NCI-H748 (cell line): ENCODE results near the gene GSTT2.
"Not testable (repeated sequence)": the region's sequence is repeated elsewhere in the genome, so short reads cannot be mapped to it uniquely, and the experiment has no call there.

Experiments used
- DNase-seq: peaks from one replicate; lab custom pipeline; 2025; ENCODE audit not compliant: unreplicated experiment; lab: John Stamatoyannopoulos, UW

GSTT2 gene

GRCh38 chr22:23974345-23974744 lies 5.6 kb upstream of the GSTT2 start, which contains the start of gene DDT:
Gene DDT (minus strand): TSS chr22:23974441. CDS start chr22:23974414, 27 bp downstream.
- DNase-seq, result not testable (repeated sequence)

GRCh38 chr22:23974836-23975352 lies 5.0 kb upstream of the GSTT2 start:
- DNase-seq, result not testable (repeated sequence)

GRCh38 chr22:23977304-23977703 lies 2.6 kb upstream of the GSTT2 start:
- DNase-seq, result not testable (repeated sequence)

DNA sequence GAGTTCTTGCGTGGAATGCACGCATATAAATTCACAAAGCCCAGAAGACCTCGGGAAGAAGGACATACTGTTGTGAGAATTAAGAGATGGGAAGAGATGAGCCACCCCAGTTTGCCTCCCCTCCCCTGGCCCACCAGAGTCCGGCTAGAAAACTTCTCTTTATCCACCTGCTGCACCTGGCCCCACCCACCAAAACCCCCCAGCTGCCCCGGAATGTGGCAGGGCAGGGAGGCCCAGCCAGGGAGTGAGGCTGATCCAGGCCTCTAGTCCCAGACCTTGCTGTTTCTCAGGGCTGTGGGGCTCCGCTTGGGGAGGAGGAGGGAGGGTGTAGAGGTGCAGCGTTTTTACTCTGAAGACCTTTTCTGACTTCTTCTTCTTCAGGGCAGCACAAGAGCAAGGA lies 633 bp downstream of the GSTT2 start:
- not testable (repeated sequence) for DNase-seq

- DNase-seq, result no peak
These were observed 4.5 kb downstream of the GSTT2 start for GRCh38 chr22:23984430-23984829.

GRCh38 chr22:23986089-23986488 lies 6.2 kb downstream of the GSTT2 start:
- DNase-seq, result not testable (repeated sequence)

DNA sequence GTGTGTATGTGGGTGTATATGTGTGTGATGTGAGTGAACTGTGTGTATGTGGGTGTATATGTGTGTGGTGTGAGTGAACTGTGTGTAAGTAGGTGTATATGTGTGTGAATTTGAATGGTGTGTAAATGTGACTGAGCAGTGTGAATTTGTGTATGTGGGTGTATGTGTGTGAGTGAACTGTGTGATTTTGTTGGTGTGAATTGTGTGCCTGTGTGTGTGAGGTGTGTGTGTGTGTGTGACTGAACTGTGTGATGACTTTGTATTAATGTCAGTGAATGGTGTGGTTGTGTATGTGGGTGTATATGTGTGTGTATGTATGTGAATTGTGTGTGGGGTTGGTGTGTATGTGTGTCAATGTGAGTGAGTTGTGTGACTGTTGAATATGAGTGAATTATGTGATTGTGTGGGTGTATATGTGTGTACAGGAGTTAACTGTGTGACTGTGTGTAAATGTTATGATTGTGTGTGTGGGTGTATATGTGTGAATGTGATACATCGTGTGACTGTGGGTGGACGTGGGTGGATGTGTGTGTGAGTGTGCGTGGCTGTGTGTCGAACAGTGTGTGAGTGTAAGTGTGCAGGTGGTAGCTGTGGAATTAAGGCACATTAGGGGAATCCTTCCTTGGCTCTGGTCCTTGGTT lies 6.7 kb downstream of the GSTT2 start:
- not testable (repeated sequence) for DNase-seq

DNA sequence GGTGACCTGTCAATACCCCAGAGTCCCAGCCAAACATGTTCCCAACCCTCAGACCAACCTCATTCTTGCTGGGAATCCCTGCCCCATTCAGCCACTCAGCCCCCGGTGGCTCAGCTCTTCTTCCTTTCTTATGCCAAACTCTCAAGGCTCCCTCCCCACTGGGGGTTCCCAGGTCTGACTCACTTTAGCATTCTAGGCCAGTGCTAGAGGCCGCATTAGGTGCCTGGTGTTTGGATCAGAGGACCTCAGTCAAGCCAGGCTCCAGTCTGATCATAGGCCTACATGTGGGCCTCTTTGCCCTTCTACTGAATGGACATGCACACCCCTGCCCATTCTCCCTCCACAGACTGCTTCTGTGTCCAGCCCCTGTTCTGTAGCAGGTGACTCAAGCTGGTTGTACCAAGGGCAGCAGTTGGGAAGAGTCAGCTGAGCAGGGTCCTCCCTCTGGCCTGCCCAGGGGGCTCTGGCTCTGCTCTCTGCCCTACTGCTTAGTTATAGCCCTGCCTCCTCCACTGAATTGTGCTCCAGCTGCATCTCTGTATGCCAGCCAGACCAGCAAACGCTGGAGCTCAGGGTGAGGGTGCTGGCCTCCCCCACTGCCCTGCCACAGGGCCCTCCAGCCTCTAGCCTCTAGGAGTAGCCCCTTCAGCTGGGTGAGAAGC lies 9.8 kb downstream of the GSTT2 start:
- not testable (repeated sequence) for DNase-seq

- DNase-seq, result not testable (repeated sequence)
These were observed 13.1 kb downstream of the GSTT2 start for GRCh38 chr22:23993080-23993479.

GRCh38 chr22:23993581-23994177 lies 13.7 kb downstream of the GSTT2 start:
- DNase-seq, result not testable (repeated sequence)

GRCh38 chr22:23997092-23997491 lies 17.2 kb downstream of the GSTT2 start:
- no peak for DNase-seq

GRCh38 chr22:23999779-24000178 lies 19.8 kb downstream of the GSTT2 start:
- not testable (repeated sequence) for DNase-seq

- no peak for DNase-seq
These were observed 21.4 kb downstream of the GSTT2 start for GRCh38 chr22:24001314-24001713.

GRCh38 chr22:24002272-24002671 lies 22.3 kb downstream of the GSTT2 start:
- DNase-seq, result no peak

DNA sequence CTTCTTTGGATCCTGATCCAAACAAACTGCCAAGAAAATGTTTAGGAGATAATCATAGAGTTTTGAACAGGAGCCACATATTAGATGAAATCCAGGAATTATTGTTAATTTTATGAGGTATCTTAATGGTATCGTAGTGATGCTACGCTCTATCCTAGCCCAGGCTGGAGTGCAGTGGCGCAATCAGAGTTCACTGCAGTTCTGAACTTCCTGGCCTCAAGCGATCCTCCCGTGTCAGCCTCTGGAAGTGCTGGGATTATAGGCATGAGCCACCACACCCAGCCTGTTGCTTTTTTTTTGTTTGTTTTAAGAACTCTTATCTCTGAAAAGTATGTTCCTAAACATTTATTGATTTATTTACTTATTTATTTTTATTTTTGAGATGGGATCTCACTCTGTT lies 22.9 kb downstream of the GSTT2 start:
- no peak for DNase-seq

DNA sequence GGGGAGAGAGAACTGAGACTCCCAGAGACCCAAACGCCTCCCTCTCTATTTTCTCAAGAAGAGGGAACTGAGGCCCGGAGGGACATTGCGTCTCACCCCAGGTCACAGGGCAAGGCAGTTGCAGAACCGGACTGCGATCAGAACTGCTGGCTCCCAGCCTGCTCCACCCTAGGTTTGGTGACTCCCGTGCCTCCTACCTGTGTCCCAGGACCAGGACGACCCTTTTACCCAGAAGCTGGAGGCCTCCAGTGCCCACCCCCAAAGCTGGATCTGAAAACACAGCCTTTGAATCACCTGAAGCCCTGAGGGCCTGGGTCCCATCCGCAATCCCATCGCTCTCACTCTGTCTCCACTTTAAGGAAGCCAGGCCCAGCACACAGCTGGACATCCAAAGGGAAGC lies 24.0 kb downstream of the GSTT2 start:
- no peak for DNase-seq

GRCh38 chr22:24005201-24005600 lies 25.3 kb downstream of the GSTT2 start, which contains the start of gene GSTT4:
Gene GSTT4 (minus strand): TSS chr22:24005453. CDS start chr22:24005356, 97 bp downstream.
- DNase-seq, result no peak

DNA sequence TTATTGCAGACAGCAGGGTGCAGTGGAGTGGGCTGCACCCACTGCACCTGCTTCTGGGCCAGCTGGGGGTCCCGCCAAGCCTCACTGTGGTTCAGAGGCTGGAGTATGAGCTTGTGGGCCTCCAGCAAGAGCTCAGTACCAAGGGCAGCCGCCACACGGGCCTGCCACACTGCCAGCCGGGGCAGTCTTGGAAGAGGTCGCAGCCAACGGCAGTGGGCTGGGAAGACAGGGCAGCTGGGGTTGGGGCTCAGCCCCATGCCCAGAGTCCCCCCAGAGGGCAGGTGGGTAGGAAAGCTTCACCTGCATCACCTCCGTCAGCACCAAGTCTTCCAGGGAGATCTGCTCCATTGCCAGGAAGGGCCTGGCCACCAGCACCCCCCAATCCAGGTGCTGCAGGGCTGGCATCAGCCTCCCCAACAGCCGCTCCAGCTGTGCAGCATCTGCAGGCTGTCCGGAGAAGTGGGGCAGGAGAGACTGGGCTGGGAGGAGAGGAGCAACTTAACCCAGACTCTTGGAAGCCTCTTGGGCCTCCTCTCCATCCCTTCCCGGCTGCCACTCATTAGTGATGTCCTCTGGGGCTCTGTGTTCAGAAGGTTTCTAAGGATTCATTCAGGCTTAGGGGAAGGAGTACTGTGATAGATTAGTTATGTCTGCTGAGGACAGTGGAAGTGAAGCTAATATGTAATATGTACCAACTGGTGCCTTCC lies 26.4 kb downstream of the GSTT2 start:
- DNase-seq, result no peak

DNA sequence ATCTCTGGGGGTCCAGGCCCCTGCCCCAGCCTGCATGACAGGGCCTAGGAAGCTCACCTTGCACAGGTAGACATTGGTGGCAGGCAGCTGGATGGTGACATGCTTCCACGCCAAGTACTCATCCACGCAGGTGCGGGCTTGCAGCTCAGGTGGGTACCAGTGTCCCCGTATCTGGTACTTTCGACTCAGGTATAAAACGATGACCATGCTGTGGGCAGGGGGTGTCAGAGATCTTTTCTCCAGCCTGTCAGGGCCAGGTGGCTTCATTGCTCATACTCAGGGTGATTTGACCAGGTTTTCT lies 26.9 kb downstream of the GSTT2 start:
- DNase-seq, result no peak

GRCh38 chr22:24007253-24008021 lies 27.5 kb downstream of the GSTT2 start:
- DNase-seq, result no peak

- no peak for DNase-seq
These were observed 28.0 kb downstream of the GSTT2 start for GRCh38 chr22:24008022-24008283.
